Ramos (cell line): ENCODE results near the gene SLC25A25.

Experiments used
- in situ Hi-C: fragments of 300-500 bp; cut with MboI; formaldehyde crosslinking; loops from one replicate; pipeline ENCODE4 v1.14.3; 2022; ENCODE audit warnings: low sequenced_read_pairs; ENCODE audit not compliant: unreplicated experiment

The SLC25A25 gene

GRCh38 chr9:128139621-128140020, 71.6 kb downstream of the SLC25A25 start:
- in situ Hi-C loops = no loop called here

GRCh38 chr9:128141604-128142003, 73.6 kb downstream of the SLC25A25 start:
- in situ Hi-C loops = no loop called here

- in situ Hi-C loops = no loop called here
Observed at GRCh38 chr9:128142061-128142460, 74.0 kb downstream of the SLC25A25 start.

GRCh38 chr9:128142596-128142995, 74.6 kb downstream of the SLC25A25 start:
- in situ Hi-C loops = no loop called here

GRCh38 chr9:128143525-128144238, 75.7 kb downstream of the SLC25A25 start:
- in situ Hi-C loops = no loop called here

DNA sequence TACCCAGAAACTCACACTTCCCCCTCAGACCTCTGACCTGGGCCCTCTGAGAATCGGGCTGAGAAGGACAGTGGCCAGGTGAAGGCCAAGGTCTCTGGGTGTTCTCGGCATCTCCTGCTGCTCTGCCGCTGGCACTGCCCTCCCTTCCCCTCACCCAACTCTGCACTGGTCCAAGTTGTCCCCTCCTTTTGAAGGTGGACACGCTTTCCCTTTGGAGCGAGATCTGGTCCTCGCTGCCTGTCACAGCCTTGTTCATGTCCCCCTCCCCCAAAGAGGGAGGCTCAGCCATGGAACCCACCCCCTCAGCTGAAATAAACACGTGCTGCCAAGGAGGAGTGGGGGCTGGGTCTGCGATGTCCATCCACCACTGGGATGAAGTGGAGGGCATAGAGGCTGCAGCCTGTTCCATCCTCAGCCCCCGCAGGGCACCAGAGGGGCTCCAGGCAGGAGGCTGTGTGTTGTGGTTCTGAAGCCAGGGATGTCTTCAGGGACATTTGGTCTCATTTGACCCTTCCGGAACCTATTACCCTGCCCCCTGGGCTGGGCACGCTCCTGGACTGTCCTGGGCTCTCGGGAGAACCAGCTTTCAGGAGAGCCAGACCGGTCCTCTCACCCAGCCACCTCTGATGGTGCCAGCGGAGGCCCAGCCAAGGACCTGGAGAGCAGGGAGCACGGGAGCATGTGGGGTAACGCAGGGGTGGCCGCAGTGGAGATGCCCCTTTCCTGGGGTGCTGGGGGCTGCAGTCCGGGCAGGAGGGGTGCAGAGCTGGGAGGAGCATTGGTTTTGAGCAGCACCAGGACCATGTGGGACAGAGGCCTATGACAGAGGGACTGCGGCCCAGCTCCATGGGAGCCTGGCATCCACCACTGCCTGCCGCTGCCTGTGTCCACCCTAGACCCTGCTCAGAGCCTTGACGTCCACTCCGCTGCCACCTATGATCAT, 76.5 kb downstream of the SLC25A25 start:
- in situ Hi-C loops = no loop called here

GRCh38 chr9:128145536-128145935, 77.5 kb downstream of the SLC25A25 start:
- in situ Hi-C loops = no loop called here

- in situ Hi-C loops = no loop called here
Observed at GRCh38 chr9:128145951-128146351, 77.9 kb downstream of the SLC25A25 start.

DNA sequence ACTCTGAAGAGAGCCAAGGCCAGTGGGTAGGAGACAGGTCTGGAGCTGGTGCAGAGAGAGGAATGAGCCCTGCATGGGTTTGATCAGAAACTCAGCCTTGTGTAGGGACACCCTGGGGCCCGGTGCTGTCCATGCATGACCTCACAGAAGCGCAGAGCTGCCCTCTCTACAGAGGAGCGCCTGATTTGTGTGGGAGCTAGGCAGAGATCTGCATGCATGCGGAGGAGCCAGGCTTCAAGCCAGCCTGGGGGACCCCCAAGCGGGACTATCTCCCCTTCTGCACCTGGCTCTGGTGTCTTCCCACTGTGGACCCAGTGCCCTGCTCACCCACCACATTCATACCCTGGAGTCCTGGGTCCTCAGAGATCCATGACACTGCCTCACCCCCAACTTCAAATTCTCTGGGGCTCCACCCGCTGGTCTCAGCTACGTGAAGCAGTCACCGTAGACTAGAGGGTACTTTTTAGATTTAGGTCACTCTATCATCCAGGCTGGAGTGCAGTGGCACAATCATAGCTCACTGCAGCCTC, 78.6 kb downstream of the SLC25A25 start:
- in situ Hi-C loops = no loop called here

DNA sequence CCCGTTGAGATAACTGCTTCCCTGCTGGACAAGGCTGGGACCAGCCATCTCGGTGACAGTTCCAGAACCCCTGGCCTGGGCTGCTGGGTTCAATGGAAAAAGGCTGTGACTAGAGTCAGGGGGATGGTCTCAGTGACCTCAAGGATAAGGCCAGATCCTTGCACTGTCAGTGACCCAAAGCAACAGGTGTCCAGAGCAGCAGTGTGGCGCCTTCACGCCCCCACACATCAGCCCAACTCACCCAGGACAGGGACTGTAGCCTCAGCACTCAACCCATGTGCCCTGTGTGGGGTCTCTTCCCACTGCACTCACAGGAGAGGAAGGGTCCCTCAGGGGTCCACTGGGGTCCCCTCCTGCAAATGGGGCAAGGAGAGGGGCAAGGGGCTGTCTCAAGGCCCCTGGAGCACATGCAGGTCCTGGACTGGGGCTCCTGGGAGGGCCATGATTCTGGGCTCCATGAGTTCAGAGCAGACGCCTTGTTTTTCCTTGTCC, 80.5 kb downstream of the SLC25A25 start:
- in situ Hi-C loops = no loop called here

DNA sequence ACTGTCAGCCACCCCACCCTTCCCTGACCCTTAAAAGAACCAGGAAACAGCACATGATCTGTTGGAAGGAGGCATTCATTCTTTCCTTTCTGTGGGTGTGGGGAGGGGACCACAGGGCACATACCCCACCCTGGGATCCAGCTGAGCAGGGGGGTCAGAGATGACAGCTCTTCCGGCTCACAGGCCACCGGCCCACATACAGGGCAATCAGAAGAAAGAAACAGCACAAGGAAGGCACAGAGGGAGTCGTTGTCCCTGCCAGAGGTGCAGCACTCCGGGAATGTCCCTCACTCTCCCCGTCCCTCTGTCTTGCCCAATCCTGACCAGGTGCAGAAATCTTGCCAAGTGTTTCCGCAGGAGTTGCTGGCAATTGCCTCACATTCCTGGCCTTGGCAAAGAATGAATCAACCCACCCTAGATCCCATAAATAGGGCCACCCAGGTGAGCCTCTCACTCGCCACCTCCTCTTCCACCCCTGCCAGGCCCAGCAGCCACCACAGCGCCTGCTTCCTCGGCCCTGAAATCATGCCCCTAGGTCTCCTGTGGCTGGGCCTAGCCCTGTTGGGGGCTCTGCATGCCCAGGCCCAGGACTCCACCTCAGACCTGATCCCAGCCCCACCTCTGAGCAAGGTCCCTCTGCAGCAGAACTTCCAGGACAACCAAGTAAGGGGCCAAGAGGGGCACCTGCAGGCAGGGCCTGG, 81.1 kb downstream of the SLC25A25 start, which contains the start of gene LCN2:
Gene LCN2, plus strand, starts transcription at position 453 of the 701 bp plus-strand sequence. Its CDS starts 73 bp downstream, at position 526.
- in situ Hi-C loops = no loop called here

DNA sequence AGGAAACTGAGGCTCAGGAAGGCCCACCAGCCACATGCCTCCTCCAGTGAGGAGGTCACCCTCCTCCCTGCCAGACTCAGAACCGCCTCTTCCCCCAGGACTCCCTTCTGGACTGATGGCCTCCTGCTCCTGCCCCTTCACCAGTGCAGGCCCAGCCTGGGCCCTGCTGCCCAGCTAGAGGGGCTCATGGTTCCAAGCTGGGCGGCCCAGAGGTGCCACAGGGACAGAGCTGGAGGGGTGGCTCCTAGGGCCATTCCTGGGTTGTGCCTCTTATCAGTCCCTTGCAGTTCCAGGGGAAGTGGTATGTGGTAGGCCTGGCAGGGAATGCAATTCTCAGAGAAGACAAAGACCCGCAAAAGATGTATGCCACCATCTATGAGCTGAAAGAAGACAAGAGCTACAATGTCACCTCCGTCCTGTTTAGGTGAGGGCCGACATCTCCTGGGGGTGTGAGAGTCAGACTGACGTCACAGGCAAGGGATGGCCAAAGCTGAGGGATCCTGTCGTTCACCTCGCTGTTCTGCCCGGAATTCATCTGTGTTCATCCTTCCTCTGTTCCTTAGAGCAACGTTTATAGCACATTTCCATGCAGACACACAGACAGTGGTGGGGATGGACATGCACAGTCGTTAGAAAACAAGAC, 82.0 kb downstream of the SLC25A25 start:
- in situ Hi-C loops = no loop called here

DNA sequence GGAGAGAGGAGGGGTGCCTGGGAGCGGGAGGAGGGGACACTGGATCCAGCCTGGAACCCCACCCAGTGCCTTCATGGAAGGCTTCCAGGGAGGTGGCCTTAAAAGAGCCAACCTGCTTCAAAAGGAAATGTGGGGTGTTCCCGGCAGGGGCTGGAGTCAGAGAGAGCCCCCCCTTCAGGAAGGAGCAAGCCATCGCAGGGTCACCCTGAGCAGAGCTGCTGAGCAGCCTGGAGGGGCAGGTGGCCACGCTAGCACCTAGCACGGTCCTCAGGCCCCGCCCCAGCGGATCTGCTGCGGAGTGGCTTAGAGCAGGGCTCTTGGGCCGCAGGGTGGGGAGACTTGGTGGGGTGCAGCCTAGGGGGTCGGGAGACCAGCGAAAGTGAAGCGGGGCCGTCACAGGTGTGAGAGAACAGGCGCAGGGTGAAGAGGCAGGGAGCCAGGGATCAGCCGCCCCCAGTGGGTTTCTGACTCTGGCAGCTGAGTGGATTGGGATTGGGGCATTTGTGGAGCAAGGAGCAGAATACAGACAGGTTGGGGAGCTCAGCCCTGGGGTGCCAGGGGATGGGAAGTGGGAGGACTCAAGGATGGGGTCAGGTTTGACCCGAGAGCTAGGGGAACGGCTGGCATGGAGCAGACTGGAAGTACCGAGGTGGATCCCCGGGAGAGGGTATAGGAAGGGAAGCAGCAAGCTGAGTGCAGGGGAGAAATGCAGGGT, 82.7 kb downstream of the SLC25A25 start:
- in situ Hi-C loops = no loop called here

- in situ Hi-C loops = no loop called here
Observed at GRCh38 chr9:128151309-128152132, 83.5 kb downstream of the SLC25A25 start.

DNA sequence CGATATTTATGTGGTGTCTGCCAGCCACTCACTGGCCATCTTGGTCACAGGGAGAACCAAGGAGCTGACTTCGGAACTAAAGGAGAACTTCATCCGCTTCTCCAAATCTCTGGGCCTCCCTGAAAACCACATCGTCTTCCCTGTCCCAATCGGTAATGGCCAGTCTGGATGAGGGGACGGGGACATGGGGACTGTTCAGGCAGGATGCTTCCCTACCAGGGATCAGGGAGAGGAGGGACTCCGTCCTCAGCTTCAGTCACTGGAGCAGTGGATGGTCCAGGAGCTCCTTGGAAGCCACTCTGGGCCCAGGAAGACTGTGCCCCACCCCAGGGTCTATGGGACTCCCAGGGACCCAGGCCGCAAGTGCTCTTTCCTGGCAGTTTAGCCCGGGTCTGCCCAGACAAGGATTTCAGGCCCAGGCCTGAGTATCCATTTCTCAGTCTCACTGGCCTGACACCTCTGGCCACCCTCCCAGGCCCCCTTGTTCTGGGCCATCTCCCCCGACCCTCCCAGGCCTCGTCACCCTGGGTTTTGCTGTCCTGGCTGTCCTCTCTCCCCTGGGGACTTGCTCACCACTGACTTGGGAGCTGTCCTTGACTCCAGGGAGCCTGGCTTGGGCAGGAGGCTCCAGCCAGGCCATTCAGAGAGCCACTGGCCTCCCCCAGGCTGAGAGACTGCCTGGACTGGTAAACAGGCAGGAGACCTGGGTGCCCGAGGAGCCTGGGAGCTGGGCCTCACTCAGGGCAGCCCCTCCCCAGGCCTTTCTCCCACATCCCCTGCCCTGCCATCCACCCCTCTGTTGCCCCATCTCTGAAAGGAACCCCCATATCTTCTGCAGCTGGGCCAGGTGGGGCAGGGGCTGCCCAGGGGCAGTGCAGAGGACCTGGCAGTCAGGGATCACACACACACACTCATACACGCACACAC, 84.4 kb downstream of the SLC25A25 start:
- in situ Hi-C loops = no loop called here

DNA sequence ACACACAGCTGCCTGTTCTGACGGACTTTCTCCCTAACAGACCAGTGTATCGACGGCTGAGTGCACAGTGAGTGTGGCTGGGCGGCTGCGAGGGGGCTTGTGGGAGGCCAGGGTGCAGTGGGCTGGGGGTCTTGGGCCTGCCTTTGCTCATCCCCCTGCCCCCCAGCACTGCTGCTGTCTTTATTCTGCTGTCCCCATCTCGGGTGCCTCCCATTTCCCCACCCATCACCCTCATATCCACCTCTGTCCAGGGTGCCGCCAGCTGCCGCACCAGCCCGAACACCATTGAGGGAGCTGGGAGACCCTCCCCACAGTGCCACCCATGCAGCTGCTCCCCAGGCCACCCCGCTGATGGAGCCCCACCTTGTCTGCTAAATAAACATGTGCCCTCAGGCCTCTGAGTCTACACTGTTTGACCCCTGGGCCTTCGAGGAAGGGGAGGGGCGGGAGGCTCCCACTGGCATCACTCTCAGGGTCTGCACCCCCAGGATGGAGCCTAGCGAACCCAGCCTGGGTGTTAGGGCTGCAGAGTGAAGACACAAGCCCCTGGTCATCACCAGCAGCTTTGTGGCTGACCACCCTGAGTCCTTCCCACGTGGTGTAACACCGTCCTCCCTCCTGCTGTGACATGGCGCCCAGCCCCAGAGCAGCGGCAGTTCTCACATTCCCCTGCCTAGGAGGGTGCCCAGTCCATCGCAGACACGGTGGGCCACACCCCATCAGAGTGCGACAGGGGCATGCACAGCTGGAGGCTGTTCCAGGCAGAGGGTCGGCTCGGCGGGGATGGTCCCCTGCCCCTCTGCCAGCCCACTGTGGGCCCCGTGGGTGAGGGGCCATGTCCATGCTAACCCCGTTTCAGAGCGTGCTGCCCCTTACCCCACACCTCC, 85.3 kb downstream of the SLC25A25 start:
- in situ Hi-C loops = no loop called here
